GM21390 (cell line): ENCODE measurements around the gene C5orf15.

Experiments
- ATAC-seq: cut with Tn5 transposase; IDR thresholded peaks from one replicate; pipeline ENCODE4 v1.9.1; 2021; ENCODE audit not compliant: unreplicated experiment

Gene C5orf15

DNA sequence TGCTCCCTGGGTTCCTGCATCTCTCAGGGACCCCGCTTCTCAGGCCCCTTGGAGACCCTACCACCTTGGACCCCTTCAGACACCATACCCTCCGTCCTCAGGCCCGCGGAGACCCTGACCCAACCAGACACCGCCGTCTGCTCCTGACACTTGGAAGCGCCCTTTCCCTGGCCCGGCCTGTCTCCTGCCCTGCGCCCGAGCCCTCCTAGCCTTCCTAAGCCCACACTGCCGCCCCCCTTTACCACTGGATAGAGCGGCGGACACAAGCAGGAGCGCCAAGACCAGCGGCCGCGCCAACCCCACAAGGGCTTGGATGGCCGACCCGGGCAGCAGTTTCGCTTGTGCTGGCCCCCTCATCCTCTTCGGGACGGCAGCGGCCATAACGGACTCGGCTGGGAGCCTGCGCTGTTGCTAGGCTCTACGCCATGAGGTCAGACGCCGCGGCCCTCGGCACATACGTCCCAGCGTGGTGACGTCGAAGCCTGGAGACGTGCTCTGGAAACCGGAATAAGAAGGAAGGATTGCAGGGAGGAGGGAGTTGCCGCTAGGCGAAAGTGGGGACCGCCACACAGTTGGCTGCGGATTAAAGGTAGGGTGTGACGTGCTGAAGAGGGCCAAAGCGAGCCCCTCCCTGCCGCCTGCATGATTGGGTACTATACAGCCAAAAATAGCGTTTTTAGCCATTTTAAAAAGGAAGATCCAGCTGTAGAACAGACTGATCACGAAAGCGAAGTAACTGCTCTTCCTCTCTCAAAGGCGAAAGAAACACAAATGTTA is at the start of gene C5orf15:
TSS of gene C5orf15 (minus strand) at position 422 of the 777 bp plus-strand sequence. CDS start at position 381, 41 bp downstream.
- peak; percentile 98 for ATAC-seq

DNA sequence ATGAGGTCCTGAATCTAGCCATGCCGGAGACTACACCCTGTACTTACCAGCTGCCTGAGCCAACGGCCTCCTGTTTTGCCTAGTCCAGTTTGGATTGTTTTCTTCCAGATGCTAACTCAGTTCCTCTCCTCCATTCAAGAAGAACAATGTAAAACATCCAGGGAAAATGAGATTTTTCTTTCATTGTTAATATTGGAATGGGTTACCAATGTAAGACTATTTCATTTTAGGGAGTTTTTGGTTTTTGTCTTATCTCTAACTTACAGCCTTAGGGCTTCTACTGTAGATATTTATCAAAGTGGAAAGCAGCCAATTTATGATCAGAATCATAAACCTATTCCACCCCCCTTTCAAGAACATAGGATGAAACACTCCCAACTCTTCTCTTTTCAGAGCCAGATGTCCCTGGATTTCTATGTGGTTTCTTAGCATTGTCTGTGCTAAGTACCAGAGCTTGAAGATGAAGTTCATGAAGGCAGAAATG is 39.9 kb upstream of the C5orf15 start:
- no peak for ATAC-seq

DNA sequence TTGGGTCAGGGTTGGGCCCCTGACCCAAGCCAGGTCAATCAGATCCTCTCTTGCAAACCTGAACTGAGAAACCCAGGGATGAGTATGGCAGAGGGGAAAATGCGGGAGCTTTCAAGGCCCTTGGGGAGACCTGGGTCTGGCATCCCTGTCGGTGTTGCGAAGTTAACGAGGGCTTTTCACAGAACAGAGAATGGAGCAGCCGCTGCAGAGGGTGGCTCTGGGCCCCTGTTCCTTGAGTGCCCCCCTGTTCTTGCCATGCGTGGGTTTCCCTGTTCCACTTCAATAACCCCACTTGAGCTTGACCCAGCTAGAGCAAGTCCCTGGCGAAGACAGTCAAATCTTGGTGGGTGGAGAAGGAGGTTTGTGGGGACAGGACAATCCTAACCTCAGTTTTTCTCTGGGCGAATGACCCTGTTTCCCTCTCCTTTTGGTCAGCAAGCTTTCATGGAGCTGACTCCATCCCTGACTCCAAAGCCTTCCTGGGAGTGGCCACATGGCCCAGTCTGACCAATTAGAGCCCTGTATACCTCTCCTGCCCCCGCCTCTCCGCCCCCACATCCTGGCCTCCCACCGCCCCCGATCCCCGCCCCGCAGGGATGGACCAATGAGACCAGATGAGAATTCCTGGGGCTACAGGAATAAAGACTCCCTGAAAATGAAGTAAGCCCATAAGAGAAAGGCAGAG is 39.3 kb upstream of the C5orf15 start:
- ATAC-seq = no peak

DNA sequence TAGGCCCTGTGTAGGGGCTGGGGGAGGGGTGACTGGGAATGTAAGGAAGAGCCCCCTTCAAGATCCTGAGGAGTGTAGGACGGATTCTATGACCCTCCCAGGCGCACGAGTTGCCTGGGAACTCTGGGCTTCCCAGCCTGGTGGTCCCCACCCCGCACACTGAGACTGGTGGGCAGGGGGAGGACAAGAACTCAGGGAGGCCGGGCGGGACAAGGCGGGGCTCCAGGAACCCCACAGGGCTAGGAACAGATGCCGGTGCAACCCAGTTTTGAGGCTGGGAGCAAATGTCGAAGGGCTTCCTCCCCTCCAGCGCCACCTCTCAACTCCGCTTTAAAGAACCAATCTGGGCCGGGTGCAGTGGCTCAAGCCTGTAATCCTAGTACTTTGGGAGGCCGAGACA is 37.7 kb upstream of the C5orf15 start:
- ATAC-seq = no peak

DNA sequence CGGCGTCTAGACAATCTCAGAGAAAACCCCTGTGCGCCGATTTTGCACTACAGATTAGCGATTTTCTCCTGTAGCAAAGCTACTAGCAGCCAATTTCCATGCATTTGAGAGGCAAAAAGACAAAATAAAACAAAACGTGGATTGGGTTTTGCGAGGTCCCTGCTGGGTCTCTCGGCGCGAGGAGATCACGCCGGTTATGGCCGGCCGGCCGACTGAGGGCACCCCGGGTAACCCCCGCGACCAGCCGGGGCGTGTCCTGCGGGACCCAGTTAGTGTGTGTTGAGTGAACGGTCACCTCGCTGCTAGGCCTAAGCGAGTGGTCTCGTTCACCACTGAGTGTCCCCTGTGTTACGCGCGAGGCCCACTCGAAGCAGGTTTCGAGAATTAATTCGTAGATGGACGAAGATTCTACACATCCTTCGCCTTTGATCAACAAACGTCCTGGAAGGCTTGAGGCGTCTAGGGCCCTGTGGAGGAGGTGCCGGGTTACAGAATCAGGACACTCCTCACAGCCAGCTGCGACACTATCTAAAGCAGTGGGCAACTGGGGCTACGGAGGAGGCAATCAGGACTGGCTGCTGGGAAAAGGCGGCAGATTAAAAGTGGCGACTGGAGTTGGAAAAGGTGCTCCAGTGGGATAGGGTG is 37.1 kb upstream of the C5orf15 start:
- no peak for ATAC-seq

DNA sequence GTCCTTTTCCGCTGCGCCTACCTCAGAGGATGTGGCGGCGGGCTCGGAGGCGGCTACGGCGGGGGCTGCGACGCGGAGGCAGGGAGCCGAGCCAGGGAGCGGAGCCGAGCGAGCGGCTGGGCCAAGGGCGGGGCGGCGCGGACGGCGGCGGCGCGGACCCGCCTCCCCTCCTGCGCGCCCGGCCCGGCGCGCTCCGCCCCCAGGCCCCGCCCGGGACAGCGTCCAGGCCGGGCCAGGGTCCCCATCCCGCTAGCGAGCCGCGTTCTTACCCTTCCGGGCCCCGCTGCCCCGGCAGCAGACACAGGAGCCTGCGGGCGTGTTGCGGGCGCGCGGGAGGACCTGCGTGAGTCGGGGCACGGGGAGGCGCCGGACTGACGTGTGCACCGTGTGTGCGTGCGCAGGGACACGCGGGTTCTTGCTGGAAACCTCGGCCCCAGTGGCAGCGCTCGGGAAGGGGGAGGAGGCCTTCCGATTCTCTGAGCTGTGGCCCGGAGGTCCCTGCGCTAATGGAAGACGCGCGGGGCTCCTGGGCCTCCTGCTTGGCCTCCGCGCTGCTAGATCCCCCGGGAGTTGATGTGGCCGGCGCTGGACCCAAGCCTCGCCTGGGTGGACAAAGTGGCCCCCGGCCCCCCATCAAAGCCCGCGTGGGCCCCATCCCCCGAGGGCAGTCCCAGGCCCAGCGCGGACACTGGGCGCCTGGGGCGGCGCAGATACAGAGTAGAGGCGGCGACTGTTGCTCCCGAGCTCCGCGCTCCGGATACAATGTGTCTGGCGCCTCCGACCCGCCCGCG is 36.4 kb upstream of the C5orf15 start, which contains the start of gene VDAC1:
TSS of gene VDAC1 (minus strand) at position 350 of the 791 bp plus-strand sequence. CDS start 11,963 bp downstream, outside the sequence.
- peak; percentile 80 for ATAC-seq

DNA sequence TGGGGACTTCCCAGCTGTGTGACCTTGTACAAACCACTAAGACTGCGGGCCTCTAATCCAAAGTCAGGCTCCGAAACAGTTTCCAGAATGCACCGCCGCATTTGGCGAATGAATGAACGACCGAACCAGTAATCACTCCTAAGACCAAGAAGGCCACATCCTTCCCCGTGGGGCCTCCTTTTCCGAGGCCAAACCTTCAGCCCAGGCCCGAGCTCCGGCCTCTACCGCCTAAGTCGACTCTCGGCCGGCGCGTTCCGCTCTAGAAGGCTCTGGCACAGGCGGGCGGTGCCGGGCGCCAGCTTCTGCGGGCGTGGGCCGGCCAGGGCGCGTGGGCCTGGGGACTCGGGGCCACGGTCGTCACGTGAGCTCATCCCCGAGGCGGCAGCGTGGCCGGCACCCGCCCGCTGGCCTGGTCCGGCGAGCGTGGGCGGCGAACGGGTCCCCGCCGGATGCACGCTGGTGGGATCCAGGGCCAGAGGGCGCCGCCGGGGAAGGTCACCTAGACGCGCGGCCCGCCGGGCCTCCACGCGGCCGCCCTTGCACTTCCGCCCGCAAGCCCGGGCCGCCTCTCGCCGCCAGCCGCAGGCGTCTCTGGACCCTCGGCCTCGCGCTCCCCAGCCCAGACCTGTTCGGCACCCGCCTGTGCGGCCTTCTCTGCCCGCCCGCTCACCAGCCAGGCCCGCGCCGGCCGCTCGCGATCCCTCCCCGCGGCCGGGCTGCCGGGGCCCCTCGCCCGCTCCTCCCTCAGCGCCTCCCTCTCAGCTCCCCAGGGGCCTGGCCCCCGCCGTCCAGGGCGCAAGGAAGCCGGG is 35.6 kb upstream of the C5orf15 start:
- peak; percentile 27 for ATAC-seq

DNA sequence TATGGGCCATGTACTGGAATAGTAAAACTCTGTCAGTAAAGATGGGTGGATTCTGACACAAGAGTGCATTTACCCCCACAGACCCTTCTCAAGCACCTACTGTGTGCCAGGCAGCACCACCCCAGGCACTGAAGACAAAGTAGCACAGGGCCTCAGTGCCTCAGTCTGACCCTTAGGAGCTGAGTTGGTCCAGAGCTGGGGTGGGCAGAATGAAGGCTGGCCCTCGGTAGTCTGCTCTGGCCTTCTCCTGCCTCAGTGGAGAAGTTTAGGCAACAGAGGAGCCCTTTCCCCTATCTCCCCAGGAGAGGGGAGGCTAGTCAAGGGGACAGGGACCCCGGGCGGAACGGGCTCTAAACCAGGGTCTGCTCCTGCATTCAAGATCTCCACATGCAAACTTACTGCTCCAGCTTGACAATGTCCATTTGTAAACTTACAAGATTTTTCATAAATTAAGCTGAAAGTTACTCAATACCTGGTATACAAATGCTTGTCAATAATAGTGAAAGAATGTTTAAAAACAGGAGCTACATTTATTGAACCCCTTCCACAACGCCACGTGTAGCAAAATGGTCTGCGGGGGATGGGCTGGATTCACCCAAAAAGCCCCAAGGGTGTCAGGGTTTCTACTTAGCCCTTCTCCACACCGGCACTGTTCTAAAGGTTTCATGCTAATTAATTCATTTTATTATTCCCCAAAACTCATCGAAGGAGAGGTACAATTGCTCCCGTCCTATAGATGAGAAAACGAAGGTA is 34.8 kb upstream of the C5orf15 start:
- ATAC-seq = no peak

DNA sequence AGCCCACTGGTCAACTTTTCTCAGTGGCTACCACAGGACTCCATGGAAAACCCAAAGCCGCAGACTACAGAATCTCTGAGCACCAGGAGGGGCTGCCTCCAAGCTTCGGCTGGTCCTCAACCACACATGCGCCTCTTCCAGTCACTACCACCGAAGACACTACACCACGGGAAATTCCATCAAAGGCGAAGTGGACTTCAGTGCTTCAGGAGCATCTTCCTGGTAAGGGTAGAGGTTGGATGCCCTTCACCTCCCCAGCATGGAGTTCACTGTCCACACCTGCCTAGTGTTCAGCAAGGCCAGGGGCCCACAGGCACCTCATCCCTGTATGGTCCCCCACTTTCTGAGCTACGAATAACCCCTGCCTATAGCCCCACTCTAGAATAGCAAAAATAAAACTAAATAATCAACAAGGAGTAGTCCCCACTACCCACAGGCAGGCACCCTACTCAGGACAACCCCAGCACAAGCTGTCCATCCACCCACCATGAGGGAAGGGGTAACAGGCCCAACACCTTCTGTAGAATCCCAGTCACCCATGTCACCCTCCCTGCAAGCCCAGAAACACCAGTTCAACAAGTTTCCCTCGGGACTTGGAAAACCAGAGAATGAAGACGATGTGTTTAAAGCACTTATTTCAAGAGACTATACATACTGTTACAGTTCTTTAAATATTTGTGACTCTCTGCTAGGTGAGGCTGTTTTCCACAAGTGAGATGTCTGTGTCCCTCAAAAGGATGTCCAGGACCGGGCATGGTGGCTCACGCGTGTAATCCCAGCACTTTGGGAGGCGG is 33.7 kb upstream of the C5orf15 start:
- ATAC-seq = no peak

DNA sequence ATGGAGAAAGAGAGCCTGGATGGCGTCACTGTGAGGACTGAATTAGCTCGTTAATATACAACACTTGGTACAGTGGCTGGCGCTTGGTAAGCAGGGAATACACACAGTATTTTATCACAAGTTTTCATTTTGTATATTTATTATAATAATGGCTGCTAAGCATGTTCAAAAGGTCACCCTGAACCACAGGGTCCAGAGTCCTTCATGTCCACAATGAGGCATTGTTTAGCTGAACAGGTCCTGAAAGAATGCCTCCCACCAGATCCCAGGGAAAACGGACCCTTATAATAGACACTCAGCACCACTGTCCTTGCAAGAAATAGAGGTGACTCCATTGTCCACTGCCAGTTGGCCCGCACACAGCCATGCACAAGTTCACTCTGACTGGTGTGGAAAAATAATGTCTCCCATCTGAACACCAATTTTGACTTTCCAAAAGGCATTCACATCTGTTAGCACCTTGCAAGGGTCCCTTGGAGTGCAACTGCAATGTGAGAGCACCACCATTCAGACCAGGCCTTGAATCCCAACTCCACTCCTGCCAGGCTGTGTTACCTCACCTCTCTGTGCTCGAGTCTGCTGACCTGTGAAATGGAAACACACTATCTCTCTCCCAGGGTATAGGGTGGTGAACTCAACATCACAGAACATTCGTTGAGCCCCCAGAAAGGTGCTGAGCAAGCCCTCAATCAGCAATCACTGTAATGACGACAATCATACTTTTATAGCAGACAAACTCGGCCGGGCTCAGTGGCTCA is 32.5 kb upstream of the C5orf15 start:
- ATAC-seq = no peak

DNA sequence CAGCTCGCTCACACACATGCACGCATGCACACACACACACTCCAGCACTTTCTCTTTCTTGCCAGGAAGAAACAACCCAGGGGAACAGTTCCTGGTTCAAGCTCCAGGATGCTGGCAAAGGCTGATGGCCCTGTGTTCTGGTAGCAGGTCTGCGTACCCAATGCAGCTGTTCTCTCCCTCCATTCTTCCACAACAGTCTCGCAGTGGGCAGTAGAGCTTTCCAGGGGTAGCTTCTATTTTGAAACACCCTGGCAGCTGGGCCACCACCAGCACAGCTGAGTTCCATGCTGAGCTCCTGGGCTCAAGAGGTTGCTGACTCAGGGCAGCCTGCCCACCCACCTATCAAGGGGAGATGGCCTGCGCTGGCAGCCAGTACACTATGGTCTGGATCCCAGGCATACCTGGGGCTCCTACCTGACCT is 31.7 kb upstream of the C5orf15 start:
- ATAC-seq = no peak

DNA sequence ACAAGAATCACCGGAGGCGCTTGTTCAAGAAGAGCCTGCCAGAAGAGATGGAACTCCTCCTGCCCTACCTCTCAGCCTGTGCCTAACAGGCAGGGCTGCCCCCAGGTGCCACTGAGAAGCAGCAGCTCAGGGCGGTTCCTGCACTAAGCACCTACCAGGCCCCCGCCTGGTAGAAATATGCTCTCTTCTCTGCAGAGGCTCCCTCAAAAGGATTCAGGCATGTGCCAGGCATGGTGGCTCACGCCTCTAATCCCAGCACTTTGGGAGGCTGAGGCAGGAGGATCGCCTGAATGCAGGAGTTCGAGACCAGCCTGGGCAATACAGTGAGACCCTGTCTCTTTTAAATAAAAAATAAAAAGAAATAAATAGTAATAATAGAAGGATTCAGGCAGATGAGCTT is 30.4 kb upstream of the C5orf15 start:
- ATAC-seq = no peak

DNA sequence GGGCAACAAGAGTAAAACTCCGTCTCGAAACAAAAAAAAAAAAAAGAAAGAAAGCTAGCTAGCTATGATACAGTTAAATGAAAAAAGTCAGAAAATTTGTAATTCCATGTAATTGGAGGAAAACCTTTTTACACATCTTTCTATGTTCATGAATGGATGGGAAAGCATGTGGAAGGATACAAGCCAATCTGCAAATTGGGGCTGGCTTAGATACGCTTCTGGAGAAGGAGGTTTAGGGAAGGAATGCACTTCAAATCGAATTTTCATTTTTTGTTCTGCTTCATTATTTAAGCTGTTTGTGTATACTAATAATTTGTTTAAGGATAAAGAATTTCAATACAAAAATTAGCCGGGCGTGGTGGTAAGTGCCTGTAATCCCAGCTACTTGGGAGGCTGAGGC is 29.6 kb upstream of the C5orf15 start:
- ATAC-seq = no peak

DNA sequence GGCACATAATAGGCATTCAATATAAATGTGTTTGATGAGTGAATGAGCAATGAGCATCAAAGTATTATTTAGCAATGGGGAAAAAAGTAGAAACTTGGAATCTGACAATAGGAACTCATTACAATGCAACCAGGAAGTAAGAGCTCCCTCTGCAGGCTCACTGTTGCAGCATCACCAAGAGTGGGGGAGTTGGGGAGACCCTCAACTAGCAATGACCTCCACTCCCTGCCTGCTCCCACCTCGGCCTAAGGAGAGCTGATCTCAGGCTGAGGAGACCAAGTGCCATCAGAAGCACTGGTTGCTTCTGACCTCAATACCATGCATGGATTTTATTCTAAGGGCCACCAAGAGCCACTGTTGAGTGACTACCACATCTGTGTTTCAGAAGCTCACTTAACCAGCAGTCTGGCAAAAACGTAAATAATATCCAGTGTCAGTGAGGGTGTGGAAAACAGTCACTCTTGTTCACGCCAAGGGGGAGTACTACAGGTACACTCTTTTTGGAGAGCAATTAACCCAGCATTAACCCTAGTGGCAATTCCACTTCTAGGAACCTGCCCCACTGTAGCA is 28.3 kb upstream of the C5orf15 start:
- no peak for ATAC-seq

DNA sequence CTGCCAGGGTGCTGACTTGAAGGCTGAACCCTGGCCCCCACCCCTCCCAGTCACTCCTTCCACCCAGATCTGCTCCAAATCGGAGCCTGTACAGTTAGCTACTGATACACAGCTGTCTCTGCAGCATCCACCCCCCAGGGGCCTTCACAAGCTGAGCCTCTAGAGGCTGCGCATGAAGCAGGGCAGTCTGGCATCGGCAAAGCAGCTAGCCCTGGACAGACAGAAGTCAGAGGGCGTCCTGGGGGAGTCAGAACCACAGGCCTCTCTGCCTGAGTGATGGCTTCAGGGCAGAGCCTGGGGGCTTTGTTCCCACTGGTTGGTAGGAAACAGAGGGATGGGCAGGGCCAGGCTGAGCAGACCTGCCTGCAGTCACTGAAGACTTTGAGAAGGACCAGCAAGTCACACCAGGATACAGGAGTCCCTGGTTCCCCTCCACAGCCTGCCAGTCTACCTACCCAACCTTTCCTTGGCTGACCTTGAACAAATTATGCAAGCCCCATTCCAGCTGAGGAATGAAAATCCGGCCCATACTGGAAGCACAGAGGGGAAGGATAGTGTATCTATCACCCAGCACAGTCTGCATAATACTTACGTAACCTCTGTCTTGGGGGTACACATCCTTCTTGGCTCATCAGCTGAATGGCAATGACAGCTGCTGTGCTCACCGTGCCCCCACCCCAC is 27.6 kb upstream of the C5orf15 start:
- no peak for ATAC-seq

DNA sequence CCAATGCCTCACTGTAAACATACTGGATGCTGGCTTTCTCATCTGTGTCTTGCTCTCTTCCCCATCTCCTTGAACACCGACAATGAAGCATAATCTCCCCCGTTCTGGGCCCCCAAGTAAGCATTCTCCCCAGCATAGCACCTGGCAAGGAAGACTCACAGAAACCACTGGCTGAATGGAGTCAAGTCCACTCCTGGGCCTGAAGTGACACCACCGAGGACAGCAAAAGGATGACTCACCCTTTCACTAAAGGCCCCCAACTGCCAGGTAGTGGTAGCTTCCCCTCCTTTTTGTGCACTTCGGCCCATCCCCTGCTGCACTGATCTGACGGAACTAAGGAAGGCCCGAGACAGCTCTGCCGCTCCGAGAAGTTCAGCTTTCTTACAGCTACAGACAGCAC is 26.9 kb upstream of the C5orf15 start:
- no peak for ATAC-seq

DNA sequence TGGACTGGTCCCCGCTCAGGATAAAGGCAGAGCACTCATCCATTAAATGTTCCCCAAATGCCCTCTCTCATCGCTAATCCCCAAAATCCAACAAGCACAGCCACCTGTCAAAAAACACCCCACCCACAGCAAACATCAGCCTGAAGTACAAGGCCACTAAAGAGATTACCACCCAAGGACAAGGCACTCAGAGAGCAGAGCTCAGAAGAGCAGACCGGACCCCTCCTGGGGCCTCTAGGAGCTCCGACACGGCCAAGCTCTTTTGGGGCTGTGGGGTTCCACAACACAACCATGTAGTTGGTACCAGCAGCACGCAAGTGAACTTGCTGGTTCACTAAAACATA is 26.5 kb upstream of the C5orf15 start:
- ATAC-seq = no peak
